Left colon (tissue), 2 donors: Measurements from ENCODE around the gene CIAO3. TPM values are rescaled to one million over a fixed set of nuclear protein-coding genes. Genes with fewer than 3 reads are reported as not detected.

Experiments
- ATAC-seq: fragments of 200-7000 bp; cut with Tn5 transposase; one replicate; pipeline ENCODE4 v1.9.1; 2020; ENCODE audit warnings: mild to moderate bottlenecking, moderate library complexity
- DNase-seq, 2 donors: peaks; one replicate each; pipeline ENCODE4 v3.0.0-alpha.2; 2020
- intact Hi-C, 2 donors: fragments of 100-400 bp; cut with DNase I in 1 of 2; cut with micrococcal nuclease in 1 of 2; formaldehyde crosslinking; loops; one replicate each; pipeline versions ENCODE4 v1.11.2 to v1.14.0; 2022; cut with DNase I, micrococcal nuclease
- long read RNA-seq: library from polyadenylated mRNA; unstranded; transcript quantifications from one replicate; pipeline ENCODE4 v2.0.0, GENCODE V29; 2021
- total RNA-seq, 2 donors: library from RNA; stranded (reverse); fragmentation: NEBNext Ultra II Directional; extraction: Animal tissue kit (Norgen Biotek cat#: 25700); gene quantifications; one replicate each; pipeline ENCODE4 v1.2.1, GENCODE V29; 2021
- donor health status: DM: no; HTN: no; CAD: no.
- donor health status: DM: yes; HTN: yes; CAD: no.

The CIAO3 gene
- total RNA-seq, result 10 to 100 TPM; 36.0 to 50.2 TPM
- long read RNA-seq, transcript CIAO3-201 (11 exons, 2,112 nt), result major isoform, 71 of 102 reads
- long read RNA-seq, partial matches to known transcripts, result 11 of 102 reads
- long read RNA-seq, other reads (novel, unspliced or antisense), result 7 of 102 reads

GRCh38 chr16:740764-741505 is at the start of gene CIAO3:
TSS of gene CIAO3 (minus strand) at chr16:740997. CDS start at chr16:740985, 12 bp downstream.
- ATAC-seq (peak; percentile 89), DNase-seq (peak; percentile 83 to 89)
- intact Hi-C loops, result no loop called here

GRCh38 chr16:790086-790485 is 49.3 kb upstream of the CIAO3 start:
- DNase-seq (no peak), ATAC-seq (no peak)
- intact Hi-C loops, result no loop called here

- DNase-seq (no peak), ATAC-seq (no peak)
- intact Hi-C loops, result no loop called here
Measured at GRCh38 chr16:789191-789850, 48.5 kb upstream of the CIAO3 start.

GRCh38 chr16:788399-789126 is 47.8 kb upstream of the CIAO3 start, which contains the start of gene CHTF18:
TSS of gene CHTF18 (plus strand) at chr16:788620. CDS start at chr16:788685, 65 bp downstream.
- intact Hi-C loops, result no loop called here
- DNase-seq (peak; percentile 85 to 90), ATAC-seq (peak; percentile 91)

GRCh38 chr16:787978-788398 is 47.2 kb upstream of the CIAO3 start, which contains the start of gene RPUSD1:
TSS of gene RPUSD1 (minus strand) at chr16:788381. CDS start at chr16:787737, 644 bp downstream.
- peak; percentile 8 for ATAC-seq
- intact Hi-C loops, result no loop called here

GRCh38 chr16:787321-787966 is 46.6 kb upstream of the CIAO3 start:
- ATAC-seq (peak; percentile 11), DNase-seq (peak in 1 of 2 donors; percentile 45)
- intact Hi-C loops, result no loop called here

More at GRCh38 chr16:787978-788398, 47.2 kb upstream of the CIAO3 start, which contains the start of gene RPUSD1:
- DNase-seq, result no peak

GRCh38 chr16:785563-786535 is 45.1 kb upstream of the CIAO3 start:
- ATAC-seq (peak; percentile 44), DNase-seq (peak in 1 of 2 donors; percentile 86)
- intact Hi-C loops, result loop anchor here in 1 of 2 donors (2.0 kb wide), 1 partner anchor 75 kb away; no protein-coding TSS in a partner anchor

- ATAC-seq (no peak), DNase-seq (no peak)
- intact Hi-C loops, result loop anchor here in 1 of 2 donors (2.0 kb wide), 1 partner anchor 74 kb away; no protein-coding TSS in a partner anchor
Measured at GRCh38 chr16:784431-784830, 43.6 kb upstream of the CIAO3 start.

GRCh38 chr16:783404-784161 is 42.8 kb upstream of the CIAO3 start:
- ATAC-seq, result no peak
- intact Hi-C loops, result loop anchor here in 1 of 2 donors (2.0 kb wide), 1 partner anchor 73 kb away; no protein-coding TSS in a partner anchor
- DNase-seq, result no peak

- DNase-seq (no peak), ATAC-seq (peak; percentile 8)
- intact Hi-C loops, result no loop called here
Measured at GRCh38 chr16:782766-783403, 42.1 kb upstream of the CIAO3 start.

- intact Hi-C loops, result no loop called here
- DNase-seq (no peak), ATAC-seq (no peak)
Measured at GRCh38 chr16:782258-782657, 41.5 kb upstream of the CIAO3 start.

- no peak for DNase-seq
- ATAC-seq, result no peak
- intact Hi-C loops, result no loop called here
Measured at GRCh38 chr16:781346-782010, 40.7 kb upstream of the CIAO3 start.

- DNase-seq (no peak), ATAC-seq (no peak)
- intact Hi-C loops, result no loop called here
Measured at GRCh38 chr16:780296-780695, 39.5 kb upstream of the CIAO3 start.

- intact Hi-C loops, result no loop called here
- no peak for DNase-seq
- ATAC-seq, result no peak
Measured at GRCh38 chr16:779561-779960, 38.8 kb upstream of the CIAO3 start.

- no peak for ATAC-seq
- intact Hi-C loops, result no loop called here
- DNase-seq, result no peak
Measured at GRCh38 chr16:778909-779527, 38.2 kb upstream of the CIAO3 start.
